Skeletal muscle tissue (tissue), 4 donors: Measurements from ENCODE around the gene KCMF1. TPM values are rescaled to one million over a fixed set of nuclear protein-coding genes. Genes with fewer than 3 reads are reported as not detected.
A peak's percentile ranks its signal among the peaks of the same experiment; 100 is the strongest.

Source experiments
- H3K27ac ChIP-seq: one replicate; pipeline ENCODE4 v1.7.0; 2013; ENCODE audit warnings: mild to moderate bottlenecking, low read depth, low read length, inconsistent platforms
- H3K27me3 ChIP-seq, 3 donors: one replicate each; pipeline ENCODE4 v1.7.0; 2013; ENCODE audit warnings: low read length in 3 of 3; ENCODE audit not compliant: control insufficient read depth in 3 of 3, insufficient read depth in 3 of 3
- H3K36me3 ChIP-seq, 3 donors: one replicate each; pipeline ENCODE4 v1.7.0; 2013; ENCODE audit warnings: low read length in 3 of 3; ENCODE audit not compliant: control insufficient read depth in 3 of 3, insufficient read depth in 3 of 3
- H3K4me1 ChIP-seq, 3 donors: one replicate each; pipeline ENCODE4 v1.7.0; 2013; ENCODE audit warnings: low read length in 3 of 3, mild to moderate bottlenecking in 3 of 3; ENCODE audit not compliant: control insufficient read depth in 3 of 3, insufficient read depth in 3 of 3
- H3K4me3 ChIP-seq, 3 donors: one replicate each; pipeline ENCODE4 v1.7.0; 2013; ENCODE audit warnings: low read length in 3 of 3
- H3K9ac ChIP-seq, 3 donors: one replicate each; pipeline ENCODE4 v1.7.0; 2013; ENCODE audit warnings: low read length in 3 of 3, mild to moderate bottlenecking in 3 of 3, moderate library complexity in 2 of 3, low read depth in 1 of 3
- H3K9me3 ChIP-seq, 3 donors: one replicate each; pipeline ENCODE4 v1.7.0; 2013; ENCODE audit warnings: low read length in 3 of 3; ENCODE audit not compliant: control insufficient read depth in 3 of 3
- total RNA-seq: library from RNA; depleted of rRNA; stranded (reverse); fragments of >200 nt; gene quantifications from one replicate; pipeline ENCODE4 v1.2.3, GENCODE V29; 2014
- donor health status: Osteomylitis.

The KCMF1 gene
- total RNA-seq, 1 donor from 2014 or later: 12.5 TPM

DNA sequence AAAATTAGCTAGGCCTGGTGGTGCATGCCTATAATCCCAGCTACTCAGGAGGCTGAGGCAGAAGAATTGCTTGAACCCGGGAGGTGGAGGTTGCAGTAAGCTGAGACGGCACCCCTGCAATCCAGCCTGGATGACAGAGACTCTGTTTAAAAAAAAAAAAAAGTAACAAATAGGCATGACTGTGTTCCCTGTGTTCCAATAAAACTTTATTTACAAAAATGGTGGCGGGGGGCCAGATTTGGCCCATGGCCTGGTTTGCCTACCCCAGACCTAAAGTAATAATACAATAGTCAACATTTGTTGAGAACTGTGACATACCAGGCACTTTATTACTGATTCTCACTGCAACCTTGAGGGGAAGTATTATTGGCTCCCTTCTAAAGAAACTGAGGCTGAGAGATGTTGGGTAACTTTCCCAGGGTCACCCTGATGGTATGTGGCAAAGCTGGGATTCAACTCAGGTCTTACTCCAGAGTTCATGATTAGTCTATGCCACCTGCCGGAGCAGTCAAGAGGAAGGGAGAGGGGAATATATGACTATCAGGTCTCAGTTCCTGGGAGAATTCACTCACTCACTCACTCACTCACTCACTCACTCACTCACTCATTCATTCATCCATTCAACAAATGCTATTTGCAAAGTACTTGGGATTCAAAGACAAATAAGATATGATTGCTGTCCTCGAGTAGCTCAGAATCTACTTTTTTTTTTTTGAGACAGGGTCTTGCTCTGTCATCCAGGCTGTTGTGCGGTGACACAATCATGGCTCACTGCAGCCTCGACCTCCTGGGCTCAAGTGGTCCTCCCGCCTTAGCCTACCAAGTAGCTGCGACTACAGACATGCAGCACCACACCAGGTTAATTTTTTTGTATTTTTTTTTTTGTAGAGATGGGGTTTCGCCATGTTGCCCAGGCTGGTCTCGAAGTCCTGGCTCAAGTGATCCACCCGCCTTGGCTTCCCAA, 14.3 kb upstream of the KCMF1 start:
- Histone ChIP-seq H3K9ac (no peak overlapping the region), H3K9me3 (no peaks in the 10 kb centered on the region)

GRCh38 chr2:84957771-84958134, 13.2 kb upstream of the KCMF1 start:
- Histone ChIP-seq H3K4me3 (no peak overlapping the region), H3K36me3 (no peaks in the 10 kb centered on the region), H3K27ac (no peak overlapping the region), H3K9me3 (no peaks in the 10 kb centered on the region), H3K4me1 (peaks cover 5 to 10% (median 10%) of the 10 kb centered on the region in 3 donors), H3K9ac (no peak overlapping the region), H3K27me3 (no peaks in the 10 kb centered on the region)

More for the DNA sequence above, 14.3 kb upstream of the KCMF1 start:
- no peak overlapping the region for H3K4me3 ChIP-seq
- peaks cover 5 to 10% (median 10%) of the 10 kb centered on the region in 3 donors for H3K4me1 ChIP-seq
- H3K36me3 ChIP-seq: no peaks in the 10 kb centered on the region
- H3K27ac ChIP-seq: no peak overlapping the region
- no peaks in the 10 kb centered on the region for H3K27me3 ChIP-seq

DNA sequence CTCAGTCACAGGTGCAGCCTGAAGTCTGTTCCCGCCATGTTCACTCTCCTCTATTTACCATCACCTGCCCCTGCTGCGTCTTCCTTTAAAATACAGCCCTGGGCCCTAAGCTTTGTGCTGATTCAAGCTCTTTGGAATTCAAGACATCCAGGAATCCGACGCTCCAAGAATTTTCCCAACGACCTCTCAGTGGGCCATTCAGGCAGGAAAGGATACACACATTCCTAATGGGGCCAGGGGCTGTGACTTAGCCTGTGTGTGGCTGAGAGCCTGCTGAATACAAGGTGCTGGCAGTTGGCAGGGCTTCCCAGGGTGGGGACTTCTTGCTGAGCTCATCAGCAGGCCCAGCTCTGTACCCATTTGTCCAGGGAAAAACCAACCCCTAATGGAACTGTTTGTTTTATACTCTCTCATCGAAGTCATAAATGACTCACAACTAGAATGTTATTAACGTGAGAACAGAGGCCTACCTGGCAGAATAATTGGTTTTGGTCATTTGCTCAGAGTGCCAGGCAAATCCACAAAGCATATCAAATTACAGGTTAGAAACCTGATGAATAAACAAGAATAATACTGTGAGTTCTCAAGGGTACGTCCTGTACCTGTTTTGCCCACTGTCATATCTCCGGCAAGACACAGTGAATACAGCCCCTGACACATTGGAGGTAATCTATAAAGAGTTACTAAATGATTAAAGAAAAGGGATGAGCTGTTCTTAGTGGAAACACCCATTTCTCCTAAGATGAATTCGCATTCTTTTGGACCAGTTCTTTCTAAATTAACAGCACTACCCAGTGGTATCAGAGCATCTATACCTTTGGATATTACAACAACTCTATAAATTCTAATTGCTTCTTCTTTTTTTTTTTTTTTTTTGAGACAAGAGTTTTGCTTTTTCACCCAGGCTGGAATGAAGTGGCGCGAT, 12.6 kb upstream of the KCMF1 start:
- no peak overlapping the region for H3K4me3 ChIP-seq
- H3K36me3 ChIP-seq: no peaks in the 10 kb centered on the region
- peaks cover 5 to 10% (median 10%) of the 10 kb centered on the region in 3 donors for H3K4me1 ChIP-seq
- no peaks in the 10 kb centered on the region for H3K9me3 ChIP-seq
- no peak overlapping the region for H3K27ac ChIP-seq
- H3K9ac ChIP-seq: peak overlapping the region in 1 of 3 donors; percentile 45
- H3K27me3 ChIP-seq: no peaks in the 10 kb centered on the region

- H3K27me3 ChIP-seq: no peaks in the 10 kb centered on the region
- H3K4me1 ChIP-seq: peaks cover 5 to 10% (median 10%) of the 10 kb centered on the region in 3 donors
- H3K36me3 ChIP-seq: no peaks in the 10 kb centered on the region
- no peaks in the 10 kb centered on the region for H3K9me3 ChIP-seq
- H3K27ac ChIP-seq: no peak overlapping the region
- H3K9ac ChIP-seq: no peak overlapping the region
- no peak overlapping the region for H3K4me3 ChIP-seq
Observed at GRCh38 chr2:84959095-84959565, 11.8 kb upstream of the KCMF1 start.

GRCh38 chr2:84959566-84960506, 11.1 kb upstream of the KCMF1 start:
- Histone ChIP-seq H3K4me1 (peaks cover 5 to 10% (median 10%) of the 10 kb centered on the region in 3 donors), H3K9ac (no peak overlapping the region), H3K27ac (no peak overlapping the region), H3K9me3 (no peaks in the 10 kb centered on the region), H3K27me3 (no peaks in the 10 kb centered on the region), H3K4me3 (no peak overlapping the region), H3K36me3 (no peaks in the 10 kb centered on the region)

DNA sequence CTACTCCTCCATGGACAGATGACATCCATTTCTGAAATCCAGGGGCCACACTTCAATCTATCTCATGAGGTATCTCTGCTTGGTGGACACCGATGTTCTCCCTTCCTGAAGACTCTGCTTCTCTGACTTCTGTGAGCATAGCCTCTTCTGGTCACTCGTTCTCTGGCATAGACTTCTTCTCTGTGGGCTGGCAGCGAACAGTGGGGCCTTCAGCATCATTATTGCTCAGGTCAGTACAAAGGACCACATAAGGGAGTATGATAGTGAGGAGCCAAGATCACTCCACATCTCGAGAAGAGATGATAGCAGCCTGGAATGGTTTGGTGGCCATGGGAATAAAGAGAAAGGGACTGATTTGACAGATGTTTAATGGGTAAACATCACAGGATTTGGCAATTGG, 8.0 kb upstream of the KCMF1 start:
- Histone ChIP-seq H3K27ac (no peak overlapping the region), H3K9ac (no peak overlapping the region), H3K4me1 (peaks cover 3 to 7% (median 6%) of the 10 kb centered on the region in 3 donors), H3K9me3 (no peaks in the 10 kb centered on the region), H3K27me3 (no peaks in the 10 kb centered on the region), H3K36me3 (no peaks in the 10 kb centered on the region), H3K4me3 (no peak overlapping the region)

DNA sequence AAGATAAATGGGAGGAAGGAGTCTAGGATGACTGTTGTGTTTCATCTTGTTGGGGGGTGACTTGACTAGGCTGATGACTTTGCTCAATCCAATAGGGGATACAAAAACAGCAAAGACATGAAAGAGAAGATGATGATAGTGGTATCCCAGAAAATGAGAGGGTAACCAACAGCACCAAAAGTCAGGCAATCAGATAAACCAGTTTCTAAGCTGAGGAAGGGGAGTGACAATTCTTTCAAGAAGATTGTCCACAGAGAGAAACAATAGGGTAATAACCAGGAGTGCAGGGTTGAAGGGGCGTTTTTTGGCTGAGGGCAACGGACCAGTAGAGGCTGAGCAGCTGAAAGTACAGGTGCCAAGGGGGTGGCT, 7.7 kb upstream of the KCMF1 start:
- no peaks in the 10 kb centered on the region for H3K36me3 ChIP-seq
- H3K9ac ChIP-seq: no peak overlapping the region
- no peak overlapping the region for H3K4me3 ChIP-seq
- H3K27me3 ChIP-seq: no peaks in the 10 kb centered on the region
- H3K27ac ChIP-seq: no peak overlapping the region
- H3K4me1 ChIP-seq: peaks cover 0 to 3% (median 2%) of the 10 kb centered on the region in 3 donors
- no peaks in the 10 kb centered on the region for H3K9me3 ChIP-seq

DNA sequence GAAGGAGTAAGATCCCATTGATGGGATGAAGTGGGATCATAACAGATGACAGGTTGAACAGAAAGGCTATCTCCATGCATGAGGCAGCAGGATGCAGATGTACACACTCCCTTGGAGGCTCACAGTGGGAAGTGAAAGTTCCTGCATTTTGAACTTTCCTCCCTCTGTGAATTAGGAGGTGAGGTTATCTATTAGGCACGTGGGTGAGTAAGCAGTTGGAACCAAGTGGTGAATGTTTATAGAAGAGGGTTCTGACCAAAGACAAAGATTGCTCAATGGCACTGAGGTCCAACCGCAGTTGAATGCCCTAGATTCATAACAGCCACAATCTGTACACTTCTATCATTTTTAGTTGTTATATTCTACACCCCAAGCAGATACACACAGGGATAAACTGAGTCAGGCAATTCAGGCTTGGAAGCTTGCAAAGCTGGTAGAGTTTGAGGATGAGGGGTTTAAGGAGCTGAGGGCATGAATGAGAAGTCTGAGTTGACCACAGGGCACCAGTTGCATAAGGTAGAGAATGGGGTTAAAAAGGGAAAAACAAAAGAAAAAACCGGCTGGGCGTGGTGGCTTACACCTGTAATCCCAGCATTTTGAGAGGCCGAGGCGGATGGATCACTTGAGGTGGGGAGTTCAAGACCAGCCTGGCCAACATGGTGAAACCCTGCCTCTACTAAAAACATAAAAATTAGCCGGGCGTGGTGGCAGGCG, 7.1 kb upstream of the KCMF1 start:
- Histone ChIP-seq H3K27me3 (no peaks in the 10 kb centered on the region), H3K4me3 (no peak overlapping the region), H3K36me3 (no peaks in the 10 kb centered on the region), H3K9ac (no peak overlapping the region), H3K27ac (no peak overlapping the region), H3K4me1 (peaks cover 0 to 1% (median under 1%) of the 10 kb centered on the region in 3 donors), H3K9me3 (no peaks in the 10 kb centered on the region)
